GM18873 (cell line): ENCODE measurements around the gene KCTD8.
"Not testable (repeated sequence)": the region's sequence is repeated elsewhere in the genome, so short reads cannot be mapped to it uniquely, and the experiment has no call there.

Experiments used
- ATAC-seq: cut with Tn5 transposase; IDR thresholded peaks from one replicate; pipeline ENCODE4 v1.9.1; 2021; ENCODE audit warnings: mild to moderate bottlenecking, moderate library complexity, moderate number of reproducible peaks; ENCODE audit not compliant: unreplicated experiment, low FRiP score

KCTD8 gene

GRCh38 chr4:44167766-44168165, 280.8 kb downstream of the KCTD8 start:
- ATAC-seq = not testable (repeated sequence)

GRCh38 chr4:44165938-44166337, 282.7 kb downstream of the KCTD8 start:
- ATAC-seq = no peak

DNA sequence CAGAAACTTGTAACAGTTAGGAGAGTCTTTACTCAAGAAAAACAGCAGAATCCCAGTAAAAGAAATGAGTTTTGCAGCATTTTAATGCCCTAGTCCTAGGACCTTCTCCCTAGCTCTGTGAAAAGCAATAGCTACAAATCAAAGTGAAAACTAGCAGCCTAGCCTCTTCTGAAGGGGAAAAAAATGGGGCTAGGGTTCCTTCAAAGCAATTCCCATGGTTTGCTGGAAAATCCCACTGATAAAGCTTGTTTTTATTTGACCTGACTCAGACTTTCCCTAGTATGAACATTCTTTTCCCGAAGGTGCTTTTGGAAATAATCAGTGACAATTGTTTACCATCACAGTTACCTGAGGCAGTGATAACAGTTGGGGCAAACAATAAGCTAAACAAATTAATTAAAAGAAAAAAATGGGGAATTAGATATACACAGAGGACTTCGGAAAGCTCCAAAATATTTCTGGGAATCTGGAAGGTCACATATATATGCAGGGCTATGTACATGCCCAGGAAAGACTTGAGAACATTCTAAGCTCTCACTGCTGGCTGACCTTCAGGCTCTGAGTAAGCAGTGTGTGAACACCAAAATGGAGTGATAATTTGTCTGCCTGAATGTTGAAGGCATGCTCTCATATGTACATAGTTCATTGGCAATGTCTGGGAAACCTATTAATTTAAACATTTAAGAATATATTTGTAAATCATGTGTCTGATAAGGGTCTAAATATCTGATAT, 285.9 kb downstream of the KCTD8 start:
- no peak for ATAC-seq

DNA sequence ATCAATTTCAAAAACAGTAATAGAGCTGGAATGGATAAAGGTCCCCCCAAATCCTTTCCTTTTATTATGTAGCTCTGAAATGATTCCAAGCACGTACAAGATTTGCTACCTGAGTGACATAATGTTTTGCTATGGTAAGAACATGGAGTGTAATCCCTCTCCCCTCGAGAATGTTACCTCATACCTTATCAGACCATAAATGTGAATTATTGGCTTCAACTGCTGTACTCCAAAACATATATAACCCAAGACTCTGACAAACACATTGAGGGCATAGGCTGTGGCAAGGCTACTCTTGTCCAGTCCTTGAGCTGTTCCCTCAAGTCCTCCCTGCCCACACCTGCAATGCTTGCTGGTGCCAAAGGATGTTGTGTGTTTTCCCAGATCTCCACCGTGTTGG, 286.9 kb downstream of the KCTD8 start:
- ATAC-seq = no peak

GRCh38 chr4:44160776-44161367, 287.7 kb downstream of the KCTD8 start:
- no peak for ATAC-seq

DNA sequence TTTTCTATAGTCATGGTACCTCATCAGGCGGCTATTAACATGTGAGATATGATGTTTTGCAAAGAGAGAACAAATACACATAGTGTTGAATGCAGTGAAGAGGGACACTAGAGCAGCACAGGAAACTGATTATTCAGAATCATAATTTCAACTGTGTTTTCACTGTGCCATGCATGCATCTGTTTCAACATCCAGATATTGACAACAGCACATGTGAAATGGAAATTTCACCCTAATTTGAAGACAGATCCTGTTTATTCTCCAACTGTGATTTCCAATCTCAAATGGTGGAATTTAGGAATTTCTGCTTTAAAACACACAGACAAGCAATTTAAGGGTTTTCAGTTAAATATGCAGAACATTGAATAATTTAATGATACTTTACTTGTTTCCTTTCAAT, 288.6 kb downstream of the KCTD8 start:
- ATAC-seq = no peak

- ATAC-seq = no peak
These were observed 290.9 kb downstream of the KCTD8 start for GRCh38 chr4:44157611-44158277.

GRCh38 chr4:44150091-44150576, 298.5 kb downstream of the KCTD8 start:
- no peak for ATAC-seq

- no peak for ATAC-seq
These were observed 299.3 kb downstream of the KCTD8 start for GRCh38 chr4:44149282-44149681.

GRCh38 chr4:44147571-44148075, 301.0 kb downstream of the KCTD8 start:
- ATAC-seq = no peak

GRCh38 chr4:44146516-44146915, 302.1 kb downstream of the KCTD8 start:
- ATAC-seq = no peak

- no peak for ATAC-seq
These were observed 302.7 kb downstream of the KCTD8 start for GRCh38 chr4:44145868-44146267.

- ATAC-seq = no peak
These were observed 316.1 kb downstream of the KCTD8 start for GRCh38 chr4:44132526-44132925.
